Measurements from ENCODE around the gene C2CD4C.

- TF ChIP-seq CTCF (IDR thresholded peaks at IDR 0.05; ENCODE audit: low read depth, low read length) (no peak), POLR2A (IDR thresholded peaks at IDR 0.05; ENCODE audit: extremely low read depth, insufficient read length) (no peak), MAX (IDR thresholded peaks at IDR 0.05; ENCODE audit: low read depth, low read length) (no peak), MYC (IDR thresholded peaks at IDR 0.05; ENCODE audit: low read depth, low read length) (no peak)
Observed at GRCh38 chr19:456547-457110, 47.7 kb upstream of the C2CD4C start.
